H9 (cell line): ENCODE results near the gene BORCS6. TPM values are rescaled to one million over a fixed set of nuclear protein-coding genes. Genes with fewer than 3 reads are reported as not detected.

Experiments used
- DNase-seq: peaks from one replicate; pipeline ENCODE4 v3.0.0-alpha.2; 2017
- H2AFZ ChIP-seq: one replicate; pipeline ENCODE4 v1.6.1; 2013; ENCODE audit warnings: mild to moderate bottlenecking, low read length, control low read depth, moderate library complexity
- H2AK5ac ChIP-seq: 2 replicates; pipeline ENCODE4 v1.6.1; 2013; ENCODE audit warnings: low read length, control low read depth, mixed read lengths; ENCODE audit not compliant: insufficient read length
- H2BK120ac ChIP-seq: one replicate; pipeline ENCODE4 v1.6.1; 2013; ENCODE audit warnings: low read depth, mild to moderate bottlenecking, low read length, control low read depth, inconsistent platforms; ENCODE audit not compliant: poor library complexity, severe bottlenecking
- H2BK12ac ChIP-seq: 2 replicates; pipeline ENCODE4 v1.6.1; 2013; ENCODE audit warnings: low read length, control low read depth, mixed read lengths, low read depth; ENCODE audit not compliant: insufficient read length
- H2BK15ac ChIP-seq: 2 replicates; pipeline ENCODE4 v1.6.1; 2013; ENCODE audit warnings: low read depth, low read length, control low read depth
- H2BK20ac ChIP-seq: one replicate; pipeline ENCODE4 v1.6.1; 2013; ENCODE audit warnings: low read depth, mild to moderate bottlenecking, low read length, control low read depth, inconsistent platforms; ENCODE audit not compliant: poor library complexity, severe bottlenecking
- H2BK5ac ChIP-seq: 2 replicates; pipeline ENCODE4 v1.6.1; 2013; ENCODE audit warnings: low read length, control low read depth, mixed read lengths; ENCODE audit not compliant: insufficient read length
- H3K14ac ChIP-seq: 2 replicates; pipeline ENCODE4 v1.6.1; 2013; ENCODE audit warnings: low read length, control low read depth; ENCODE audit not compliant: insufficient read depth
- H3K18ac ChIP-seq: 2 replicates; pipeline ENCODE4 v1.6.1; 2013; ENCODE audit warnings: low read depth, mild to moderate bottlenecking, mixed read lengths, low read length, control low read depth; ENCODE audit not compliant: insufficient read length
- H3K23ac ChIP-seq: 2 replicates; pipeline ENCODE4 v1.6.1; 2013; ENCODE audit warnings: low read length, control low read depth, mixed read lengths, low read depth; ENCODE audit not compliant: insufficient read length
- H3K23me2 ChIP-seq: 2 replicates; pipeline ENCODE4 v1.6.1; 2013; ENCODE audit warnings: low read depth, mild to moderate bottlenecking, mixed read lengths, low read length, control low read depth; ENCODE audit not compliant: insufficient read length, poor library complexity, severe bottlenecking
- H3K27ac ChIP-seq: 2 replicates; pipeline ENCODE4 v1.5.1; 2013; ENCODE audit warnings: low read length, control low read depth, mixed read lengths, low read depth; ENCODE audit not compliant: insufficient read length
- H3K27me3 ChIP-seq: 2 replicates; pipeline ENCODE4 v1.6.1; 2013; ENCODE audit warnings: low read length, control low read depth, inconsistent platforms; ENCODE audit not compliant: insufficient read depth
- H3K4ac ChIP-seq: 2 replicates; pipeline ENCODE4 v1.6.1; 2013; ENCODE audit warnings: low read depth, mild to moderate bottlenecking, control low read depth, inconsistent platforms, low read length, moderate library complexity
- H3K4me1 ChIP-seq: 2 replicates; pipeline ENCODE4 v1.6.1; 2013; ENCODE audit warnings: low read length, control low read depth, inconsistent platforms; ENCODE audit not compliant: insufficient read depth
- H3K4me2 ChIP-seq: 2 replicates; pipeline ENCODE4 v1.6.1; 2013; ENCODE audit warnings: low read length, control low read depth, mixed read lengths; ENCODE audit not compliant: insufficient read length, insufficient read depth
- H3K56ac ChIP-seq: 2 replicates; pipeline ENCODE4 v1.6.1; 2013; ENCODE audit warnings: low read depth, mild to moderate bottlenecking, mixed read lengths, low read length, control low read depth; ENCODE audit not compliant: insufficient read length
- H3K79me1 ChIP-seq: 2 replicates; pipeline ENCODE4 v1.6.1; 2013; ENCODE audit warnings: low read depth, mild to moderate bottlenecking, moderate library complexity, low read length, control low read depth, inconsistent platforms; ENCODE audit not compliant: insufficient read depth, poor library complexity, severe bottlenecking
- H3K79me2 ChIP-seq: 2 replicates; pipeline ENCODE4 v1.6.1; 2013; ENCODE audit warnings: low read length, control low read depth, inconsistent platforms; ENCODE audit not compliant: insufficient read depth
- H3K9ac ChIP-seq: 2 replicates; pipeline ENCODE4 v1.6.1; 2013; ENCODE audit warnings: low read length, control low read depth, mixed read lengths; ENCODE audit not compliant: insufficient read length; ENCODE audit errors: extremely low read depth
- H3K9me3 ChIP-seq: one replicate; pipeline ENCODE4 v1.6.1; 2013; ENCODE audit warnings: low read depth, low read length, inconsistent platforms; ENCODE audit not compliant: control insufficient read depth
- H3T11ph ChIP-seq: one replicate; pipeline ENCODE4 v1.6.1; 2013; ENCODE audit warnings: mild to moderate bottlenecking, low read length, control low read depth, inconsistent platforms
- H4K20me1 ChIP-seq: one replicate; pipeline ENCODE4 v1.6.1; 2013; ENCODE audit not compliant: control insufficient read depth, insufficient read length, insufficient read depth
- H4K5ac ChIP-seq: 2 replicates; pipeline ENCODE4 v1.6.1; 2013; ENCODE audit warnings: low read depth, mild to moderate bottlenecking, mixed read lengths, low read length, control low read depth; ENCODE audit not compliant: insufficient read length
- H4K8ac ChIP-seq: replicated peaks from 2 replicates; pipeline ENCODE4 v1.6.1; 2013; ENCODE audit warnings: low read length, control low read depth, mixed read lengths, low read depth; ENCODE audit not compliant: insufficient read length
- H4K91ac ChIP-seq: 2 replicates; pipeline ENCODE4 v1.6.1; 2013; ENCODE audit warnings: low read depth, mild to moderate bottlenecking, moderate library complexity, mixed read lengths, low read length, control low read depth; ENCODE audit not compliant: insufficient read length
- H3K27ac Mint-ChIP-seq, 3 experiments: 2 replicates in 2 of 3; 3 replicates in 1 of 3; pipeline ENCODE4 v1.8.0; 2020 to 2021; ENCODE audit warnings: mixed read lengths in 3 of 3, mild to moderate bottlenecking in 1 of 3, moderate library complexity in 1 of 3
- H3K27me3 Mint-ChIP-seq: 2 replicates; pipeline ENCODE4 v1.8.0; 2021; ENCODE audit warnings: low read depth, mild to moderate bottlenecking, moderate library complexity, mixed read lengths
- H3K36me3 Mint-ChIP-seq, 3 experiments: 2 replicates in 2 of 3; 3 replicates in 1 of 3; pipeline ENCODE4 v1.8.0; 2020 to 2021; ENCODE audit warnings: low read depth in 3 of 3, mixed read lengths in 3 of 3; ENCODE audit not compliant: insufficient read depth in 1 of 3
- H3K4me1 Mint-ChIP-seq, 2 experiments: 2 replicates each; pipeline ENCODE4 v1.8.0; 2020; ENCODE audit warnings: mixed read lengths in 2 of 2
- H3K4me3 Mint-ChIP-seq, 2 experiments: 2 replicates in 1 of 2; 3 replicates in 1 of 2; pipeline ENCODE4 v1.8.0; 2020 to 2021; ENCODE audit warnings: mild to moderate bottlenecking in 2 of 2, mixed read lengths in 2 of 2, moderate library complexity in 1 of 2
- H3K9me3 Mint-ChIP-seq, 2 experiments: 2 replicates in 1 of 2; 3 replicates in 1 of 2; pipeline ENCODE4 v1.8.0; 2020; ENCODE audit warnings: mild to moderate bottlenecking in 2 of 2, mixed read lengths in 2 of 2, moderate library complexity in 1 of 2
- CTCF ChIP-seq: fragments of 200-600 bp; sonication (generic); conservative IDR thresholded peaks from 3 replicates; pipeline ENCODE4 v1.8.0; 2021; ENCODE audit warnings: antibody characterized with exemption, mild to moderate bottlenecking
- WGBS: extraction: QIAGEN DNeasy Blood & Tissue Kit; methylation state at CpG from one replicate; pipeline ENCODE4 v1.1.7; 2013; ENCODE audit warnings: missing lambda C conversion rate, low lambda C conversion rate, mixed read lengths; ENCODE audit not compliant: insufficient read length; ENCODE audit errors: extremely low coverage; 5-methylcytosine and 5-hydroxymethylcytosine counted together
- total RNA-seq: library from RNA; stranded (reverse); gene quantifications from 2 replicates; pipeline ENCODE4 v1.2.1, GENCODE V29; 2021

The BORCS6 gene
- total RNA-seq, 1 experiment from 2014 or later: 3.1 TPM

GRCh38 chr17:8185582-8186445, 4.2 kb downstream of the BORCS6 start:
- Histone ChIP-seq H3K23me2 (peaks cover 19% of the 10 kb centered on the region), H3K14ac (no peak overlapping the region; the same call in 1 of the 2 replicates), H3K56ac (no peak overlapping the region), H3K79me2 (no peaks in the 10 kb centered on the region), H4K8ac (no peak overlapping the region), H2BK12ac (no peak overlapping the region), H2AFZ (peak overlapping the region; percentile 4), H3K23ac (no peak overlapping the region), H3K4me1 (peaks cover 7% of the 10 kb centered on the region; the same call in 1 of the 2 replicates), H2AK5ac (no peak overlapping the region), H3K9ac (peak overlapping the region; percentile 50), H3K18ac (no peak overlapping the region), H3K27me3 (peaks cover 2% of the 10 kb centered on the region; the same call in 1 of the 2 replicates), H3K27ac (no peak overlapping the region), H2BK120ac (no peak overlapping the region), H2BK15ac (no peak overlapping the region), H4K5ac (no peak overlapping the region), H3K4ac (no peak overlapping the region), H3K79me1 (no peaks in the 10 kb centered on the region), H3K9me3 (no peaks in the 10 kb centered on the region), H4K91ac (no peak overlapping the region), H3T11ph (no peak overlapping the region), H4K20me1 (peaks cover 3% of the 10 kb centered on the region), H2BK20ac (no peak overlapping the region), H2BK5ac (no peak overlapping the region), H3K4me2 (peak overlapping the region; percentile 99)
- WGBS: no CpG with 5 or more reads among the region's 44 CpGs
- Mint-ChIP-seq H3K27ac (no peak overlapping the region), H3K9me3 (no peaks in the 10 kb centered on the region), H3K27me3 (peaks cover 9% of the 10 kb centered on the region), H3K4me1 (peaks cover 10 to 13% of the 10 kb centered on the region in 2 experiments), H3K4me3 (no peak overlapping the region), H3K36me3 (no peaks in the 10 kb centered on the region; a peak in 1 of 7 replicates)
- peak; percentile 92 for DNase-seq
- no peak for TF ChIP-seq CTCF
